ENCODE data around the gene VARS2. TPM values are rescaled to one million over a fixed set of nuclear protein-coding genes. Genes with fewer than 3 reads are reported as not detected.

The VARS2 gene
- polyA plus RNA-seq, 1 of the 3 experiments (the other 2 are of a cell fraction): 31.2 TPM

- H3K4me3 ChIP-seq (ENCODE audit: low read depth in 2 of 2, low read length in 1 of 2): peak overlapping the region; percentile 62 to 69
- H3K9me3 ChIP-seq: no peaks in the 10 kb centered on the region
- no peaks in the 10 kb centered on the region for H3K9me2 ChIP-seq
- H3K27me3 ChIP-seq (ENCODE audit: insufficient read depth): no peaks in the 10 kb centered on the region
- H3K27ac ChIP-seq (ENCODE audit: low read depth in 2 of 2, low read length in 1 of 2): peak overlapping the region; percentile 51 to 83; a peak in 3 of 4 replicates
- no peak overlapping the region; the same call in 1 of the 2 replicates for H2AFZ ChIP-seq (ENCODE audit: low read depth)
- 20% methylated on average over 11 of the region's 59 CpGs for WGBS (ENCODE audit: low lambda C conversion rate)
- H3K4me1 ChIP-seq (ENCODE audit: control insufficient read depth in 1 of 2, insufficient read depth in 2 of 2, low read depth in 1 of 2, low read length in 1 of 2): peaks cover 20 to 31% of the 10 kb centered on the region in 2 experiments; a peak in 3 of 4 replicates
- H3K9ac ChIP-seq: peak overlapping the region; percentile 71
- peaks cover 51% of the 10 kb centered on the region for H3K79me2 ChIP-seq (ENCODE audit: insufficient read depth)
- peak; percentile 77 for DNase-seq
- TF ChIP-seq CTCF (IDR thresholded peaks at IDR 0.05) (no peak), POLR2AphosphoS5 (IDR thresholded peaks at IDR 0.05; ENCODE audit: low read depth, low read length) (0 out of 2 replicates have a peak, but pooled peaks have one; percentile 33), FOXM1 (IDR thresholded peaks at IDR 0.05; ENCODE audit: low read depth) (no peak), FOXJ3 (CRISPR knock-in tag; IDR thresholded peaks at IDR 0.05) (no peak), MAX (IDR thresholded peaks at IDR 0.05; ENCODE audit: low read depth) (no peak), FOSL2 (IDR thresholded peaks at IDR 0.05; ENCODE audit: borderline replicate concordance, low read depth) (no peak), CHD2 (IDR thresholded peaks at IDR 0.05; ENCODE audit: low read length, partially characterized antibody) (no peak), USF2 (IDR thresholded peaks at IDR 0.05; ENCODE audit: borderline replicate concordance, low read depth, low read length) (no peak), TAF1 (IDR thresholded peaks at IDR 0.05; ENCODE audit: borderline replicate concordance, low read depth, low read length) (0 out of 2 replicates have a peak, but pooled peaks have one; percentile 16), MXI1 (IDR thresholded peaks at IDR 0.05; ENCODE audit: low read depth, low read length) (0 out of 2 replicates have a peak, but pooled peaks have one; percentile 12), SMC3 (IDR thresholded peaks at IDR 0.05; ENCODE audit: low read depth, low read length) (no peak), IRF3 (IDR thresholded peaks at IDR 0.05; ENCODE audit: low read depth, low read length) (no peak), GATA2 (CRISPR knock-in tag; IDR thresholded peaks at IDR 0.05) (no peak), NRF1 (IDR thresholded peaks at IDR 0.05; ENCODE audit: low read depth, low read length) (no peak)
- no peaks in the 10 kb centered on the region for H4K20me1 ChIP-seq (ENCODE audit: insufficient read depth)
- peaks cover 0 to 7% of the 10 kb centered on the region in 2 experiments for H3K36me3 ChIP-seq (replicated peaks in 1 of 2; ENCODE audit: control insufficient read depth in 1 of 2, insufficient read depth in 2 of 2, low read length in 1 of 2)
- peak overlapping the region; percentile 99 for H3K4me2 ChIP-seq
- POLR2A ChIA-PET: interaction anchor here (0.6 to 2.0 kb wide), 4 partner anchors 23 to 270 kb away, joined by 3 to 7 read pairs (median 4); partner anchors contain the start of genes MDC1 and VARS2
- CTCF ChIA-PET: interaction anchor here (0.6 to 4.8 kb wide), 8 partner anchors 30 to 482 kb away, joined by 3 to 29 read pairs (median 4); partner anchors contain the start of gene VARS2
- peaks cover 16% of the 10 kb centered on the region for H3F3A ChIP-seq (replicated peaks; ENCODE audit: insufficient read depth)
Measured at GRCh38 chr6:30884521-30885480, 29.2 kb upstream of the VARS2 start.
